ENCODE data around the gene JAKMIP1. TPM values are rescaled to one million over a fixed set of nuclear protein-coding genes. Genes with fewer than 3 reads are reported as not detected.
A peak's percentile ranks its signal among the peaks of the same experiment; 100 is the strongest.

JAKMIP1 gene
- total RNA-seq, 4 donors from 2014 or later: not detected

GRCh38 chr4:6097581-6097980 is 102.8 kb downstream of the JAKMIP1 start:
- intact Hi-C loops (cut with DNase I; ENCODE audit: low total_unique reads): no loop called here
- H3K4me3 ChIP-seq (ENCODE audit: low read depth, poor library complexity, severe bottlenecking): no peak overlapping the region
- 63 to 71% methylated on average over 5 of the region's 5 CpGs for WGBS, 2 donors
- DNase-seq (ENCODE audit: low spot score in 2 of 2): peak in 1 of 2 donors; percentile 20
- TF ChIP-seq POLR2A (IDR thresholded peaks at IDR 0.05): no peak
- no peak for TF ChIP-seq CTCF (IDR thresholded peaks at IDR 0.05)

- no peak overlapping the region for H3K4me3 ChIP-seq (ENCODE audit: low read depth, poor library complexity, severe bottlenecking)
- TF ChIP-seq POLR2A (IDR thresholded peaks at IDR 0.05): no peak
- TF ChIP-seq CTCF (IDR thresholded peaks at IDR 0.05): no peak
- 81 to 83% methylated on average over 6 of the region's 6 CpGs for WGBS, 2 donors
- intact Hi-C loops (cut with DNase I; ENCODE audit: low total_unique reads): no loop called here
- DNase-seq (ENCODE audit: low spot score in 2 of 2): peak in 1 of 2 donors; percentile 32
Observed at GRCh38 chr4:6095897-6096296, 104.5 kb downstream of the JAKMIP1 start.

- H3K4me3 ChIP-seq (ENCODE audit: low read depth, poor library complexity, severe bottlenecking): no peak overlapping the region
- no peak for DNase-seq (ENCODE audit: low spot score in 2 of 2)
- intact Hi-C loops (cut with DNase I; ENCODE audit: low total_unique reads): no loop called here
- WGBS, 2 donors: 43 to 44% methylated on average over 8 of the region's 8 CpGs
- no peak for TF ChIP-seq CTCF (IDR thresholded peaks at IDR 0.05)
- no peak for TF ChIP-seq POLR2A (IDR thresholded peaks at IDR 0.05)
Observed at GRCh38 chr4:6095023-6095752, 105.2 kb downstream of the JAKMIP1 start.

- no peak for TF ChIP-seq CTCF (IDR thresholded peaks at IDR 0.05)
- no peak for TF ChIP-seq POLR2A (IDR thresholded peaks at IDR 0.05)
- intact Hi-C loops (cut with DNase I; ENCODE audit: low total_unique reads): no loop called here
- DNase-seq (ENCODE audit: low spot score in 2 of 2): peak in 1 of 2 donors; percentile 39
- H3K4me3 ChIP-seq (ENCODE audit: low read depth, poor library complexity, severe bottlenecking): no peak overlapping the region
- WGBS, 2 donors: 71 to 79% methylated on average over 6 of the region's 6 CpGs
Observed at GRCh38 chr4:6093671-6094070, 106.7 kb downstream of the JAKMIP1 start.

- TF ChIP-seq POLR2A (IDR thresholded peaks at IDR 0.05) (no peak), CTCF (IDR thresholded peaks at IDR 0.05) (no peak)
- intact Hi-C loops (cut with DNase I; ENCODE audit: low total_unique reads): no loop called here
- H3K4me3 ChIP-seq (ENCODE audit: low read depth, poor library complexity, severe bottlenecking): no peak overlapping the region
- no peak for DNase-seq (ENCODE audit: low spot score in 2 of 2)
- 91 to 95% methylated on average over 3 of the region's 3 CpGs for WGBS, 2 donors
Observed at GRCh38 chr4:6092971-6093370, 107.4 kb downstream of the JAKMIP1 start.

GRCh38 chr4:6092131-6092530 is 108.2 kb downstream of the JAKMIP1 start:
- peak in 1 of 2 donors; percentile 45 for DNase-seq (ENCODE audit: low spot score in 2 of 2)
- TF ChIP-seq CTCF (IDR thresholded peaks at IDR 0.05): no peak
- no peak for TF ChIP-seq POLR2A (IDR thresholded peaks at IDR 0.05)
- intact Hi-C loops (cut with DNase I; ENCODE audit: low total_unique reads): no loop called here
- WGBS, 2 donors: 21 to 32% methylated on average over 7 of the region's 7 CpGs
- H3K4me3 ChIP-seq (ENCODE audit: low read depth, poor library complexity, severe bottlenecking): no peak overlapping the region

All from lower leg skin (tissue), 4 donors.